ENCODE data around the gene BTBD6.

DNA sequence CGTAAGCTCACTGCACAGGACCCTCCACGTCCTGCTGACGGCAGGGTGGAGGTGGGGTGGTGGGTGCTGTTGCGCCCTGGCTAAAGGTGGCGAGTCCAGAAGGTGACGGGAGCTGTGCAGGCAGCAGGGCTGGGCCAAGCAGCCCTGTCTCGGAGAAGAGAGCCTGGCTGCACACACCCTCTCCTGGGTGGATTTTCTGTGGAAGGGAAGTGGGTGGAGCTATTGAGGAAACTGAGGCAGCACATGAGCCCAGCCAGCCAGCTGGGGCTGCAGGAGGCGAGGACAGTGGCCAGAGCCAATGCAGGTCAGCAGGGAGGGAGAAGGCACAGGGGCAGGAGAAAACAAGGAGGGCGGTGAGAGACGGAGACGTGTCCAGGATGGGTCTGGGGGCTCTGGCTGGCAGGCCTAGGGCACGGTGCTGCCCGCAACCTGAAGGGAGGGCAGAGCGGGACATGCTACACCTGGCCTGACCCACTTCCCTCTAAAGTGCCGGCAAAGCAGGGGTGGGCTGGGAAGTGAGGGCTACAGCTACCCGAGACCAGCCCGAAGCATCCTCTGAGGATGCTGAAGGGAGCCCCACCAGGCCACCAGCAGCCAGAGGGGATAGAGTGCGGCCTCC, 20.5 kb downstream of the BTBD6 start:
- no peak for TF ChIP-seq CTCF (conservative IDR thresholded peaks at IDR 0.05)
- no peak for TF ChIP-seq EZH2 (IDR thresholded peaks at IDR 0.05; ENCODE audit: low read depth)
